Adrenal gland (tissue), 5 donors: Measurements from ENCODE around the gene SLC18B1.

Experiments
- CTCF ChIP-seq, 6 experiments: fragments of 450-650 bp in 4 of 6; fragments of 200-600 bp in 2 of 6; sonication (generic) in 1 of 6; IDR thresholded peaks; 1 replicate in 5 of 6; 2 replicates in 1 of 6; pipeline versions ENCODE4 v1.5.1 to v1.8.0; 2016 to 2021; ENCODE audit warnings: antibody characterized with exemption in 6 of 6, mild to moderate bottlenecking in 2 of 6, moderate library complexity in 1 of 6
- POLR2A ChIP-seq, 2 donors: fragments of 450-650 bp; IDR thresholded peaks; one replicate each; pipeline ENCODE4 v1.6.1; 2017; ENCODE audit warnings: antibody characterized with exemption in 2 of 2, mild to moderate bottlenecking in 2 of 2, moderate library complexity in 1 of 2
- donor health status: DM: no; HTN: no; CAD: no.

DNA sequence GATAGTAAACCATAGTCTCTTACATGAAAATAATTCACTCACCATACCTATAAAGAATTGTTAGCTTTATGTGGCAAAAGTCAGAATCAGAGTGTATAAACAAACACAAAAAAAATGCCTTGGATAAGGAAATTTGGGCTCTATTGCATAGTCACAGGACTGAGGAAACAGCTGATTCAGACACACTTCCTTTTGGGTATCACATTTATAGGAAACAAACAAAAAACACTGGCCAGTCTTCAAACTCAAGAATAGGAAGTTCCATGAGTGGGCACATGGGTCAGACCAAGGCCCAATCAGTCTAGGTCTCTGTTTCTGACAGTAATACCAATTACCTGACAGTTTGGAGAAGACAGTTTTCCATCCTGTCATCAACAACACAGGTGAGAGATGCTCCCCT lies 8.0 kb downstream of the SLC18B1 start:
- TF ChIP-seq CTCF (IDR thresholded peaks at IDR 0.05) (no peak), POLR2A (IDR thresholded peaks at IDR 0.05) (no peak)
